Measurements from ENCODE around the gene CCDC93. TPM values are rescaled to one million over a fixed set of nuclear protein-coding genes. Genes with fewer than 3 reads are reported as not detected.

Gene CCDC93
- total and polyA plus RNA-seq, 2 of the 4 experiments (the other 2 are of a cell fraction): 8.1 to 17.2 TPM

DNA sequence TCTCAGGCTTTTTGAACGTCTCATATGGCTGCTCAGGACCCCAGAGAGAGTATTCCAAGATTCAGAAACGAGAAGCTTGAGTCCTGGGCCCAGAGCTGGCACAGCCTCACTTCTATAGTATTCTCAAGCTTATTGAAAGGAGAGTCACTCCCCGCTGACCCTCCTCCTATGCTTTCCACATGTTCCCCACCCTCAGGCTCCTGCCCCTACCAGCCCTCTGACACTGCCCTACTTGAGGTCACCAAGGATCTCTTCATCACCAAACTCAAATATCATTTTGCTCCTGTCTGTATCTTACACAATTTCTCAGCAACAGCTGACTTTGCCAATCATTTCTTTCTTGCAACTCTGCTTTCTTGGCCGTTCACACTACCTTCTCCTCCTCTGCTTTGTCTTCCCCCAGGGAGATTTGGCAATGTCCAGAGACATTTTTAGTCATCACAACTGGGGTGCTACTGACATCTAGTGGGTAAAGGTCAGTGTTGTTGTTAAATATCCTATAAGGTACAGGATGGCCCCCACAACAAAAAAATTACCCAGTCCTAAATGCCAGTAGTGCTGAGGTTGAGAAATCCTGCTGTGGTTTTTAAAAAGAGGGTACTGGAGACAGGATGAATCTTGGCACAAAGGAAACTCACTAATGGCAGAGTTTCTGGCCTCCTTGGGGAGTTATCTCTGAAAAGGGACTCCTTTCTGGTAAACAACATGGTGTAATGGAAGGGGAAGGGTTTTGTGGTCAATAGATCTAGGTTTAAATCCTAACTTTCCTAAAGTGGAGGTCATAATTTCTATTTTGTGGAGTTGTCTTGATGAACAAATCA is 47.5 kb upstream of the CCDC93 start:
- in situ Hi-C loops (cut with MboI; ENCODE audit: low sequenced_read_pairs) (no loop called here), dilution Hi-C loops (cut with HindIII; ENCODE audit: low sequenced_read_pairs, unreplicated experiment) (no loop called here), intact Hi-C loops (cut with micrococcal nuclease) (loop anchor here (1.0 kb wide), 1 partner anchor 29 kb away; no protein-coding TSS in a partner anchor)
- Histone ChIP-seq H2AK9ac (replicated peaks; ENCODE audit: low read depth, low read length, poor library complexity) (no peak overlapping the region), H3K27ac (ENCODE audit: insufficient read depth, low read length) (no peak overlapping the region), H3K14ac (replicated peaks; ENCODE audit: low read depth, low read length) (no peak overlapping the region), H4K20me1 (ENCODE audit: insufficient read depth, low read length) (no peaks in the 10 kb centered on the region), H3K4me1 (ENCODE audit: control insufficient read depth, insufficient read depth, low read length) (peaks cover 1% of the 10 kb centered on the region; the same call in 1 of the 2 replicates), H4K5ac (ENCODE audit: low read depth, low read length) (no peak overlapping the region), H2BK120ac (ENCODE audit: low read depth, low read length) (no peak overlapping the region), H3K9me3 (ENCODE audit: control insufficient read depth, insufficient read depth, low read length) (no peaks in the 10 kb centered on the region), H3K4me2 (ENCODE audit: low read depth, low read length) (no peak overlapping the region), H4K91ac (ENCODE audit: insufficient read depth, low read depth, low read length) (no peak overlapping the region), H4K8ac (ENCODE audit: low read depth in 2 of 2, low read length in 2 of 2) (no peak overlapping the region), H3K4ac (ENCODE audit: low read depth, low read length) (no peak overlapping the region), H2AFZ (replicated peaks; ENCODE audit: low read length, poor library complexity) (no peak overlapping the region), H2AK5ac (ENCODE audit: low read depth, low read length) (no peak overlapping the region), H3K36me3 (ENCODE audit: control insufficient read depth, insufficient read depth, low read length) (no peaks in the 10 kb centered on the region), H2BK15ac (ENCODE audit: low read depth, low read length) (no peak overlapping the region), H3K18ac (ENCODE audit: low read depth, low read length) (no peak overlapping the region), H3K23ac (ENCODE audit: low read depth, low read length) (no peak overlapping the region), H3K56ac (ENCODE audit: extremely low read depth, insufficient read depth, low read length) (no peak overlapping the region), H2BK20ac (ENCODE audit: low read depth, low read length) (no peak overlapping the region), H3K9ac (ENCODE audit: low read depth, low read length) (no peak overlapping the region), H3K9me1 (ENCODE audit: insufficient read depth, low read length) (no peaks in the 10 kb centered on the region), H3K79me1 (ENCODE audit: low read depth in 1 of 2, low read length in 2 of 2) (no peaks in the 10 kb centered on the region), H3K4me3 (ENCODE audit: insufficient read depth, low read depth, low read length) (no peak overlapping the region), H2BK5ac (ENCODE audit: low read depth, low read length, poor library complexity, severe bottlenecking) (no peak overlapping the region), H3K27me3 (ENCODE audit: control insufficient read depth, insufficient read depth, low read length) (peaks cover 29% of the 10 kb centered on the region)
- ATAC-seq (ENCODE audit: low read depth) (peak; percentile 42; the same call in 1 of the 2 replicates), DNase-seq (peak; percentile 12)
- CTCF ChIA-PET: interaction anchor here (1.1 kb wide), 1 partner anchor 14 kb away, joined by 5 read pairs; no protein-coding TSS in a partner anchor
- no peak for TF ChIP-seq RAD21 (IDR thresholded peaks at IDR 0.05; ENCODE audit: low read length)
- TF ChIP-seq, protein P1, sequence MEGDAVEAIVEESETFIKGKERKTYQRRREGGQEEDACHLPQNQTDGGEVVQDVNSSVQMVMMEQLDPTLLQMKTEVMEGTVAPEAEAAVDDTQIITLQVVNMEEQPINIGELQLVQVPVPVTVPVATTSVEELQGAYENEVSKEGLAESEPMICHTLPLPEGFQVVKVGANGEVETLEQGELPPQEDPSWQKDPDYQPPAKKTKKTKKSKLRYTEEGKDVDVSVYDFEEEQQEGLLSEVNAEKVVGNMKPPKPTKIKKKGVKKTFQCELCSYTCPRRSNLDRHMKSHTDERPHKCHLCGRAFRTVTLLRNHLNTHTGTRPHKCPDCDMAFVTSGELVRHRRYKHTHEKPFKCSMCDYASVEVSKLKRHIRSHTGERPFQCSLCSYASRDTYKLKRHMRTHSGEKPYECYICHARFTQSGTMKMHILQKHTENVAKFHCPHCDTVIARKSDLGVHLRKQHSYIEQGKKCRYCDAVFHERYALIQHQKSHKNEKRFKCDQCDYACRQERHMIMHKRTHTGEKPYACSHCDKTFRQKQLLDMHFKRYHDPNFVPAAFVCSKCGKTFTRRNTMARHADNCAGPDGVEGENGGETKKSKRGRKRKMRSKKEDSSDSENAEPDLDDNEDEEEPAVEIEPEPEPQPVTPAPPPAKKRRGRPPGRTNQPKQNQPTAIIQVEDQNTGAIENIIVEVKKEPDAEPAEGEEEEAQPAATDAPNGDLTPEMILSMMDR (conservative IDR thresholded peaks at IDR 0.05; ENCODE audit: low read depth, low read length): peak; percentile 27
- TF ChIP-seq POLR2A (IDR thresholded peaks at IDR 0.05; ENCODE audit: low read depth, low read length): no peak
- no TSS peak for BruUV-seq (replicated peaks)
- WGBS, 2 experiments (ENCODE audit: extremely low coverage in 2 of 2, insufficient read length in 1 of 2): 40% methylated on average over 1 of the region's 4 CpGs; no CpG with 5 or more reads in 1 of the 2 experiments
- POLR2A ChIA-PET (ENCODE audit: unreplicated experiment): no interaction called here

Measured in IMR-90 (cell line).